GM10266 (cell line): ENCODE measurements around the gene BTBD8.

ENCODE experiments used
- DNase-seq: peaks from one replicate; pipeline ENCODE4 v3.0.0; 2012; ENCODE audit errors: extremely low spot score
- TF ChIP-seq, protein P1 (sequence below): IDR thresholded peaks from 2 replicates; pipeline ENCODE4 v1.5.1; 2012; ENCODE audit warnings: mild to moderate bottlenecking, low read depth; ENCODE audit not compliant: control insufficient read depth, insufficient read depth; ENCODE audit errors: missing control alignments

Gene BTBD8

DNA sequence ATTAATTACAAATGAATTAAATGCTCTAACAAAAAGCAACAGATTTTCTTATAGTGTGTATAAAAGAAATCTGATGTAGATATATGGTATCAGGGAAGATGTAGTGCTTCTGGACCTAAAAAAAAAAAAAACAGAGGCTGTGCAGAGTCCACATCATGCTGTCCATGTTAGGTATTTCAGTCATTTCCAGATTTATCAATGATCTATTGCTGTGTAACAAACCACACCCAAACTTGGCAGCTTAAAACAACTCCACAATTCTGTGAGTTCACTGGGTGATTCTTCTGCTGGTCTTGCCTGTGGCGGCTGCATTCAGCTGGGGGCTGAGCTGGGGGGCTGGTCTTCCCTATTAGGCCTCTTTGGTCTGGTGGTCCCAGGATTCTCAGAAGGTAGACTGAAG is 85.2 kb downstream of the BTBD8 start:
- TF ChIP-seq, protein P1, sequence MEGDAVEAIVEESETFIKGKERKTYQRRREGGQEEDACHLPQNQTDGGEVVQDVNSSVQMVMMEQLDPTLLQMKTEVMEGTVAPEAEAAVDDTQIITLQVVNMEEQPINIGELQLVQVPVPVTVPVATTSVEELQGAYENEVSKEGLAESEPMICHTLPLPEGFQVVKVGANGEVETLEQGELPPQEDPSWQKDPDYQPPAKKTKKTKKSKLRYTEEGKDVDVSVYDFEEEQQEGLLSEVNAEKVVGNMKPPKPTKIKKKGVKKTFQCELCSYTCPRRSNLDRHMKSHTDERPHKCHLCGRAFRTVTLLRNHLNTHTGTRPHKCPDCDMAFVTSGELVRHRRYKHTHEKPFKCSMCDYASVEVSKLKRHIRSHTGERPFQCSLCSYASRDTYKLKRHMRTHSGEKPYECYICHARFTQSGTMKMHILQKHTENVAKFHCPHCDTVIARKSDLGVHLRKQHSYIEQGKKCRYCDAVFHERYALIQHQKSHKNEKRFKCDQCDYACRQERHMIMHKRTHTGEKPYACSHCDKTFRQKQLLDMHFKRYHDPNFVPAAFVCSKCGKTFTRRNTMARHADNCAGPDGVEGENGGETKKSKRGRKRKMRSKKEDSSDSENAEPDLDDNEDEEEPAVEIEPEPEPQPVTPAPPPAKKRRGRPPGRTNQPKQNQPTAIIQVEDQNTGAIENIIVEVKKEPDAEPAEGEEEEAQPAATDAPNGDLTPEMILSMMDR: no peak
- DNase-seq: no peak

DNA sequence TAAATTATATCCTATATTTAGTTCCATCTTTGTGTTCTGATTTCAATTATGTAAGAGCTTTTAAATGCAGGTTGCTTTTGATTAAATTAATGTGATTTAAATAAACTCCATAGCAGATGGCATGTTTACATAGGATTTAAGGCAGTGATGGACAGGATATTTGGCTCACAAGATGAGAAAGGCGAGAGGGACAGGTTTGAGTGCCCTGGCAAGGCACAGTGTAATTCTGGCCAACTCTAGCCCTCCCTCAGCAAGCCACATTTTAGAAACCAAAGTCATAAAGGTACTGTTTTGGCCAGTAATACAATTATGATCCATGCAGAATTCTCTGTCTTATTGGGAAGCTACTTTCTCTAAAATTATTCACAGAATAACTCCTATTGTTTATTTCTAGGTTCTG is 87.0 kb downstream of the BTBD8 start:
- no peak for DNase-seq
- TF ChIP-seq, protein P1: no peak

DNA sequence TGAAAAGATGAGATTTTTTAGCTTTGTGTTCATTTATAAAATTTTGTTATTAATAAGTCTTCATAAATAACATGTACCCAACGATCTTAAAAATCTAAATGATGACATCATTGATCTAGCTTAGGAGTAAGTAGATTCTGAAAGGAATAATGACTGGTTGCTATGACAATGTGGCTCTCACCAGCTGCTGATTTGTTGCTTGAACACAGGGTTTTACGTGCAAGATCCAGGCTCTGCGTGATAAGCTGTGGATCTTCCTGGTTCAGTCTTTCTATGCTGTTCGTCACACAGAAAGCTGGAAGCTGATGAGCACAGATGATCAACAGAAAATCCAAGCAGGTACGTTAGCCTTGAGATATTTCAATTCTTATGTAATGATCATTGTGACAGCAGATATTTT is 88.5 kb downstream of the BTBD8 start:
- TF ChIP-seq, protein P1: no peak
- no peak for DNase-seq

DNA sequence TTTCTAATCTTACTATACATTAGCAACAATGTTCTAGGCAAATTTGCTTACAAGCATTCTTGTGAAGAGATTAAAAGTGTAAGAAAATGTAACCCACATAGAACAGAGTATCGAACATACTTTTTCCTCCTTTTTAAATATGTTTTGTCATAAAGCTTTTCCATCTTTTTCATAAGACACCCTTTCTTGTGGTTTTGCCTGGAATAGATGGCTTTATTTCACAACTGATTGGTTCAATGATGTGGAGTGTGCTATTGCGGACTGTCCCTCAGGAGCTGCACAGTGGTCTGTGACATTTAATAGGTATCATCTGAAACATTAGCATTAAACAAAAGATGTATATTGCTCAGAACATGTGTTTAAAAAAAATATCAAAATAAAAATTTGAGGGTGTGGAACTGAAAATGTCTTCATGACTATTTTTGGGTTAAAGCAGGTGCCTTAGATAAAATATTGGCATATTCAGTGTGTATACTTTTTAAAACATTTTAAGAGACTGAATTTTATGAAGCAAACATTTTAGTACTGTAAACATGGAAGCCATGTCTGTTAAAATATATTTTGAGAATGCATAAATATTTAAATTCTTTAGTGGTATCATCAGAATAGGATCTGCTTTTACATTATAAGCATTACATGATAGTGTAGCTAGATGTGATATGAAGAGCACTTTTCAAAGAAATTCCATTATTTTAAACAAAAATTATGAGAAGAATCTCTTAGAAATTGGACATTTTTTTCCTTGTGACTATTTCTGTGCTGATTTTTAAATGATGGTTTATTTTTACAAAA is 89.3 kb downstream of the BTBD8 start:
- TF ChIP-seq, protein P1: no peak
- no peak for DNase-seq

DNA sequence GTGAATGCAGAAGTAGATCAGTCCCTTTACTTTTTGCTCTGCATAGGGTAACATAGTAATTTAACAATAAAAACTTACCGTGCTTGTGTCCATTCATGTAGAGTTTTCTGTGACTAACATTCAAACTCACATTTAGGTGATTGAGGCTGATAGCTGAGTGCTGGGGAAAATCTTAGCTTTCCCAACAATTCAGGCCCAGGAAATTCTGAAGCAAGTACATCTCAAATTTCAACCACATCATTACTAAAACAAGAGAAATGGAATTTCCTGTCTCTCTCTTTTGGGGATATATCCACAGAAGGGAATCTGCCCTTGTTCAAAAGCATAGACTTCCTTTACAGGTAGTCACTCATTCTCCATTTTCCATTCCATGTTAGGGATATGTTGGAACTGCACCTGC is 104.5 kb downstream of the BTBD8 start:
- TF ChIP-seq, protein P1: no peak
- no peak for DNase-seq

DNA sequence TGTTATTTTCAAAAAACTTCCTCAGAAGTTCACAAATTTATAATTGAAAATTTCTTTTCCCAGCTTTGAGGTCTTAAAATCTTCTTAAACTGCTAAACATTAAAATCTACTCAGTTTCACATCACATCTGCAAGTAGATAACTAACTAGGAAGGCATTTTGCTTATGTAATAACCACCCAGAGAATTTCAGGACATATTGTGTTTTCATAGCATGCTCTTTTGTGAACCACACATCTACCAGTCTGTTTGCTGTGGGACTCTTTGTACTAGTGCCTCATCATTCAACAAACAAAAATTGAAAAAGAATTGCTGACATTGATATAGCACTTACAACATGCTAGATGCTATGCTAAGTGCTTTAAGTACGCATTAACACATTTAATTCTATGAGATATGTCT is 105.9 kb downstream of the BTBD8 start:
- DNase-seq: no peak
- TF ChIP-seq, protein P1: no peak

DNA sequence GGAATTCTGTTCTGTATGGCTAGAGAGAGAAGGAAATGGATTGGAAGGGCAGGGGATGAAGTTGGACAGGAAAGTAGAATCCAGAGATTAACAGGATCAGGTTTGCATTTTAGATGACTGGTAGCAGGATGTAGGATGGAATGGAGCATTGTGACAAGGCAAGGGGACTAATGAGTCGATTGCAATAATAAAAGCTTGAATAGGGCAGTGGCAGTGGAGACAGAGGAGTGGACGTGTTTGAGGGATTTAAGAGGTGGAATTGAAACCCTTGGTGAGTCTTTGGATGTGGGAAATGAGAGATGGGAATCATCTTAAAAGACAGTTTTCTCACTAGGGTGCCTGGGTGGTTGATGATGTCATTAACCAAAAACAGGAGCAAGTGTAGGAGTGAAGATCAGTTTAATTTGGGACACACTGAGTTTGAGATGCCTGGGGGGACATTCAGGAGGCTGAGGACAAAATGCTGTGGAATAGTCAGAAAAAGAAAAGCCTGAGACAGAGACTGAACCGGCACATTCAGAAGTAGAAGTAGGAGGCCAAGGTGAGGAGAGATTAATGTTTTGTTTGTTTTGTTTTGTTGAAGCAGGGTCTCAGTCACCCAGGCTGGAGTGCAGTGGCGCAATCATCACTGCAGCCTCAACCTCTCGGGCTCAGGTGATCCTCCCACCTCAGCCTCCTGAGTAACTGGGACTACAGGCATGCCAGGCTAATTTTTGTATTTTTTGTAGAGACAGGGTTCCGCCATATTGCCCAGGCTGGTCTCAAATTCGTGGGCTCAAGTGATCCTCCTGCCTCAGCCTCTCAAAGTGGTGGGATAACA is 108.5 kb downstream of the BTBD8 start:
- no peak for DNase-seq
- TF ChIP-seq, protein P1: no peak
